PFSK-1 (cell line): ENCODE data around the gene NRSN2.

Experiments used
- POLR2AphosphoS5 ChIP-seq: IDR thresholded peaks from 2 replicates; pipeline ENCODE4 v1.6.1; 2012; ENCODE audit warnings: low read depth, mild to moderate bottlenecking, control low read depth, low read length, moderate library complexity
- SIN3A ChIP-seq: IDR thresholded peaks from 2 replicates; pipeline ENCODE4 v1.6.1; 2012; ENCODE audit warnings: mild to moderate bottlenecking, low read length, moderate library complexity, borderline replicate concordance; ENCODE audit not compliant: insufficient read depth
- TAF1 ChIP-seq: IDR thresholded peaks from 2 replicates; pipeline ENCODE4 v1.6.1; 2012; ENCODE audit warnings: low read length, control low read depth, borderline replicate concordance; ENCODE audit not compliant: insufficient read depth
- TF ChIP-seq, protein P1 (sequence below), 2 experiments: IDR thresholded peaks; 2 replicates each; pipeline versions ENCODE4 v1.6.1 to v1.8.0; 2011 to 2012; ENCODE audit warnings: low read depth in 2 of 2, low read length in 2 of 2, control low read depth in 1 of 2, inconsistent platforms in 1 of 2, mild to moderate bottlenecking in 1 of 2, moderate library complexity in 1 of 2; ENCODE audit not compliant: insufficient read depth in 1 of 2

DNA sequence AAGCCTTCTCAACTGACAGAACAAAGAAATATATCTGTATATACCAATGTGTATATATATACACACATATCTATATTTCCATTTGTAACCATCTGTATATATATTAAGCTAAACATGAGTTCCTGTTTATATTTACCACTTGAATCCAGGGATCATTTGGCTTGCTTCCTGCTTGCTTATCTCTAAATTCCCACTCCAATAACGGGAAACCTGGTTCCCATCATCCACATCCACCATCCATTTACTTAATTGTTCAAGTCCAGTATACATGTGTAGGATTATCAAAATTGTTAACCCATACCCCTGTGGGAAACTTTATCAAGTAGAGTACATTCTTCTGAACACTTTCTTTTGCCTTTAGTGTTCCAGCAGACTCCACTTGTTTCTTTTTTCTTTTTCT is 34.0 kb upstream of the NRSN2 start:
- TF ChIP-seq TAF1: no peak
- TF ChIP-seq SIN3A: no peak
- TF ChIP-seq POLR2AphosphoS5: no peak
- TF ChIP-seq, protein P1, sequence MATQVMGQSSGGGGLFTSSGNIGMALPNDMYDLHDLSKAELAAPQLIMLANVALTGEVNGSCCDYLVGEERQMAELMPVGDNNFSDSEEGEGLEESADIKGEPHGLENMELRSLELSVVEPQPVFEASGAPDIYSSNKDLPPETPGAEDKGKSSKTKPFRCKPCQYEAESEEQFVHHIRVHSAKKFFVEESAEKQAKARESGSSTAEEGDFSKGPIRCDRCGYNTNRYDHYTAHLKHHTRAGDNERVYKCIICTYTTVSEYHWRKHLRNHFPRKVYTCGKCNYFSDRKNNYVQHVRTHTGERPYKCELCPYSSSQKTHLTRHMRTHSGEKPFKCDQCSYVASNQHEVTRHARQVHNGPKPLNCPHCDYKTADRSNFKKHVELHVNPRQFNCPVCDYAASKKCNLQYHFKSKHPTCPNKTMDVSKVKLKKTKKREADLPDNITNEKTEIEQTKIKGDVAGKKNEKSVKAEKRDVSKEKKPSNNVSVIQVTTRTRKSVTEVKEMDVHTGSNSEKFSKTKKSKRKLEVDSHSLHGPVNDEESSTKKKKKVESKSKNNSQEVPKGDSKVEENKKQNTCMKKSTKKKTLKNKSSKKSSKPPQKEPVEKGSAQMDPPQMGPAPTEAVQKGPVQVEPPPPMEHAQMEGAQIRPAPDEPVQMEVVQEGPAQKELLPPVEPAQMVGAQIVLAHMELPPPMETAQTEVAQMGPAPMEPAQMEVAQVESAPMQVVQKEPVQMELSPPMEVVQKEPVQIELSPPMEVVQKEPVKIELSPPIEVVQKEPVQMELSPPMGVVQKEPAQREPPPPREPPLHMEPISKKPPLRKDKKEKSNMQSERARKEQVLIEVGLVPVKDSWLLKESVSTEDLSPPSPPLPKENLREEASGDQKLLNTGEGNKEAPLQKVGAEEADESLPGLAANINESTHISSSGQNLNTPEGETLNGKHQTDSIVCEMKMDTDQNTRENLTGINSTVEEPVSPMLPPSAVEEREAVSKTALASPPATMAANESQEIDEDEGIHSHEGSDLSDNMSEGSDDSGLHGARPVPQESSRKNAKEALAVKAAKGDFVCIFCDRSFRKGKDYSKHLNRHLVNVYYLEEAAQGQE (IDR thresholded peaks at IDR 0.05; ENCODE audit: insufficient read depth in 1 of 2, low read depth in 2 of 2, low read length in 2 of 2): no peak
